HG03439 (cell line): ENCODE data around the gene TNPO2.
A peak's percentile ranks its signal among the peaks of the same experiment; 100 is the strongest.
"Not testable (repeated sequence)": the region's sequence is repeated elsewhere in the genome, so short reads cannot be mapped to it uniquely, and the experiment has no call there.

Experiments used
- ATAC-seq: cut with Tn5 transposase; IDR thresholded peaks from one replicate; pipeline ENCODE4 v1.9.1; 2021; ENCODE audit warnings: mild to moderate bottlenecking, moderate library complexity; ENCODE audit not compliant: unreplicated experiment

Gene TNPO2

DNA sequence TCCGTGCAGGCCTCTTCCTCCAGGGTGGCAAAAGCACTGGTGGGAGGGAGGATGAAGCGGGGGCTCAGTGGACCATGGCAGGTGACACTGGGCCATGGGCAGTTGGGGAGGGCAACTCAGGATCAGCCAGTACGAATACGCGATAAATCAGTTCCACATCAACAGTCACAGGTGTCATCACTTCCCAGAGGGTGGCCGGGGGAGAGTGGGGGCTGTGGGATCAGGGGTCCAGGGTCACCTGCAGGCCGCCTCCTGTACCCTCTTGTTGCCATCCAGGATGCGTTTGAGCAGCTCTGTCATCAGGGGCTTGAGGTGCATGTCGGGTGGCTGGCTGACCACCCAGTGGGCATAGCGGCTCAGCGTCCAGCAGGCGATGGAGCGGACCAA, 17.4 kb downstream of the TNPO2 start:
- no peak for ATAC-seq

DNA sequence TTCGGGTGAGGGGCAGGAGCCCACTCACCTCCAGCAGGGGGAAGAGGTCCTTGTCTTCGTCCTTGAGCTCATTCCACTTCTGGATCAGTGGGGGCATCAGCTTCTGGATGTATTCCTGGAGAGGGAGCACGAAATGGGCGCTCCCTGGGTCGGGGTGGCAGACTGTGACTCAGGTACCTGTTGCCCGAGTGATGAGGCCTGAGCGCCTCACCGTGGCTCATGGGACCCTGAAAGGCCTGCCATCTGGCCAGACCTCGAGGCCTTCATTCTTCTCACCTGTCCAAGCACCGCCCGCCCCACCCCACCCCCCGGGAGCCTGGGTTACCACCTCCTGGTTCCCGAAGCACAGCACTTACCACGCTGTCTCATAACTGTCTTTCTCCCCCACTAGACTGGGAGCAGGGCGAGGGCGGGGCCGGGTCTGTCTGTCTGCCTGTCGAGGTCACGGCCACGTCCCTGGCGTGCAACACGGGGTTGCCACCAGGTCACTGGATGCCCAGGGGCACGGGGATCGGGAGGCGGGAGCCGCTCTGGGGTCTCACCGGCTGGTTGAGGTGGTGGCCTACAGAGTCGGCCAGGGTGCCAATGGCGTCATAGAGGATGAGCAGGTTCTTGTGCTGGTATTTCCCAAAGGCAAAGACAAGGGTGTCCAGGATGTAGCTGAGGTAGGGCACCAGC, 17.9 kb downstream of the TNPO2 start:
- no peak for ATAC-seq

DNA sequence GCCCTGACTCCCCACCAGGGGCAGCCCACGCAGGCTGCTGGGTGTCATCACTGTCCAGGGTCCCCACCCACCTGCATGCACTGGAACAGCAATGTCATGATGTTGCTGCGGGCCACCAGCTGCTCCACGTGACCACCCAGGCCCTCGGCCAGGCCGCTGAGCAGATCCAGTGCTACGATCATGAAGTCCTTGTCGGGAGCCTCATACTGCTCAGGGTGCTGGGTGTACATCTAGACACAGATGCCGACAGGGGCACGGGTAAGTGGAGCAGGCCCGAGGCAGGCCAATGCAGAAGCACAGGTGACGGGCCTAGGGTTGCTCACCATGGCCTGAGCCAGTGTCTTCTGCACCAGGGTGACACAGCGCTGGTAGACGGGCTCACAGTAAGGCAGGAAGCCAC, 18.6 kb downstream of the TNPO2 start:
- ATAC-seq = no peak

DNA sequence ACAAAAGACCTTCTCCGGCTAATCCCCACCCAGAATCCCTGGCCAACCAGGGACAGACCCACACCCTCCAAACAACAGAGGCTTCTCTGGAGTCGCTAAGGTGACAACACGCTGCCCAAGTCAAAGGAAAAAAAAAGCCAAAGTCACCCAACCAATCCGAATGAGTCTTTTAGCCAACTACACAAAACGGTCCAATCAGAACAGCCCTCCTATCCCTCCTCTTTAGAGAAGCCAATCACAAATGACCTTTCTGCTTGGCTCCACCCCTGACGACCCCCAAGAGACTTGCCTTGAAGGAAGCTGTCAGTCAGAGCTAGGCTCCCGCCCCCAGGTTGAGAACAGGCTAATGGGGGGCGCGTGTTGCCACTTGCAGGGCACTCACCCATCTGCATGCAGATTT, 20.7 kb downstream of the TNPO2 start:
- ATAC-seq = no peak

DNA sequence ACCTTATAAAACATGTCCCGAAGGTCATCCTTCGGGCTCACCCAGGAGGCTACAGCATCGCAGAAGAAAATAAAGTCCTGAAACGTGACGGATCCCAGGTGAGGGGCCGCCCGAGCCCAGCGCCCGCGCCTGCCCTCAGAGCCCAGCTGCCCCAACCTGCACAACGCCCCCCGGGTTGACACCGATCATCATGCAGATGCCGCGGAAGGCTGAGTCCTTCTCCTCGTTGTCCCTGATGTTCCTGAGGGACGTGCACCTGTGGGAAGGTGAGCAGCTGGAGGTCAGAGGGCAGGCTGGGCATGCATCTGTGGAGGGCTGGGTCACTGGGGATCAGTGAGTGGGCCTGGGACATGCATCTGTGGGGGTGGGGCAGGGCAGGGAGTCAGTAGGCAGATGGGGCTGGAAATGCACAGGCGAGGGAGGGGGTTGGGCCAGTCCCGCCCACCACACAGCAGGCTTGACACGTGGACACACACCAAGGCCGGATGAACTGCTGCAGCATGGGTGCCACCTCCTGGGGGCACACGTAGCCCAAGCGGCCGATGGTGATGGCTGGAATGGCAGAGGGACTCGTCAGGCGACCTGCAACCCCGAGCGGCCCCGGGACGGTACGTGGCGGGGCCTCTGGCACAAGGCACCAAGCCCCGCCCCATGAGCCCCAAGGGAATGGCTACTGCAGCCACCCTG, 22.0 kb downstream of the TNPO2 start:
- no peak for ATAC-seq

DNA sequence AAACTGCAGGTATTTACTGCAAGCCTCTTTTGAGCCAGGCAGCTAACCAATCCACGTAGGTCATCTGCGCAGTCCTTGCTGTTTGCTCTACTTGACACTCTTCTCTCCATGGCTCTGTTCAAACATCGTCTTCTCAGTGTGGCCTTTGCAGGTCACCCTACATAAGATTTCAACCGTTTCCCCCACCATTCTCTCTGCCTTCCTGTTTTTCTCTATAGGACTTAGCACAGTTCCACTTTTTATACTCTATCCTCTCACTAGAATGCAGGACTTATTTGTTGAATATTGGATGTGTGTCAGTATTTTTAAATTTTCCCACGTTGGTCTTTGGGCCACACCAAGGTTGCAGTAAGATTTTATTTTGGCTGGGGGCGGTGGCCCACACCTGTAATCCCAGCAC, 25.6 kb downstream of the TNPO2 start:
- no peak for ATAC-seq

DNA sequence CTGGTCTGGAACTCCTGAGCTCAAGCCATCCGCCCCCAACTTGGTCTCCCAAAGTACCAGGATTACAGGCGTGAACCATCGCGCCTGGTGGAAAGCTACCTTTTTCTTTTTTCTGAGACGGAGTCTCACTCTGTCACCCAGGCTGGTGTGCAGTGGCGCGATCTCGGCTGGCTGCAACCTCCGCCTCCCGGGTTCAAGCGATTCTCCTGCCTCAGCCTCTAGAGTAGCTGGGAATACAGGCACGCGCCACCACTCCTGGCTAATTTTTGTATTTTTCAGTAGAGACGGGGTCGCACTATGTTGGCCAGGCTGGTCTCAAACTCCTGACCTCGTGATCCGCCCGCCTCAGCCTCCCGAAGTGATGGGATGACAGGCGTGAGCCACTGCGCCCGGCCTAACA, 26.3 kb downstream of the TNPO2 start:
- not testable (repeated sequence) for ATAC-seq

DNA sequence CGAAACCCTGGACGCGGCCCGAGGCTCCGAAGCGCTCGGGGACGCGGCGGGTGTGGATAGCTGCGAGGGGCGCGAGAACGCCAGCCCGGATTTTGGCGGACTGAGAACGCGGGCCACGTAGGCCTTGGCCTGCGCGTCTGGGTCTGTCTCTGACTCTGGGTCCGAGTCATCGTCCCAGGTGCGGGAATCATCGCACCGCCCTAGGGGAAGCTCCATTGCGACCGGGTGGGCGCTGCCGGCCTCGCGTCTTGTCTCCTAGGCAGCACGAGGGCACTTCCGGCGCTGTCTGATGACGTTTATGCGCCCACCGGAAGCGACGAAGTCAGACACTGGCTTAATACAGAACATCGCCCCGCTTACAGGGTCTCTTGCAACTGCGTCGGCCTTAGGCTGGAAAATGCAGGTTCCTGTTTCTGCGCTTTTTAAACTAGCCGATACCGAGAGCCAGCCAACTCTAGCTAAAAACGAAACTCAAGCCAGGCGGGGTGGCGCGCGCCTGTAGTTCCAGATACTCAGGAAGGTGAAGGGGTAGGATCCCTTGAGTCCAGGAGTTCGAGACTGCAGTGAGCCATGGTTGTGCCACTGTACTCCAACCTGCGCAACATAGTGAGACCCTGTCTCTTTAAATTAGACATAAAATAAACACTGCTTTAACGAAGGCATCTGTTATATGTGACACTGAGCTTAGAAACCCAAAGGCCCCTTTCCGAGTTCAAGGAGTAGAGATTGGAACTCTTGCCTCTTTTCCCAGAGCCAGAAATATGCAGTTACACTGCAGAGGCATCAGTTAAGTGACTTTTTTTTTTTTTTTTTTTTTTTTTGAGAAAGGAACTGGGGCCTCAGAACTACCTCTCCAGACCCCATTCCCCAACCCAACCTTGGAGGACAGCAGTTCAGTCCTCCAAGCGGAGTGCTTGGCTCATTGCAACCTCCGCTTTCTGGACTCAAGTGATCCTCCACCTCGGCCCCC, 27.1 kb downstream of the TNPO2 start, which contains the start of gene FBXW9:
Gene FBXW9 (minus strand): TSS at position 266 of the 970 bp plus-strand sequence. CDS start 50 bp downstream, at position 216.
- ATAC-seq = peak; percentile 72

DNA sequence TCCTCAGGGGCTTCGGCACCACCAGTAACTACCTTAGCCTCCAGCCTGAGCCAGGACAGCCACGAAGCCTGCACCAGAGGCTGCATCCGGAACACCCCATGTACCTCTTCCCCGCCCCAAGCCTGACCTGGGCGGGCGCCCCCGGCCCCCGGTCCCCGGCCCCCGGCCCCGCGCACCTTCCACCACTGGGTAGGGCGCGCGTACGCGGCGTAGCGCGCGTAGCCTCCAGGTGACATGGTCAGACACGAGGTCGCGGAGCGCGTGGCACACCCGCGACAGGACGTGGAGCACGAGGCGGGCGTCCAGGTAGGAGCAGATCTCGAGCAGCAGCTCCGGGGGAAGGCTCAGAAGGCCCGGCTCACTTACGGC, 27.8 kb downstream of the TNPO2 start:
- peak; percentile 4 for ATAC-seq

DNA sequence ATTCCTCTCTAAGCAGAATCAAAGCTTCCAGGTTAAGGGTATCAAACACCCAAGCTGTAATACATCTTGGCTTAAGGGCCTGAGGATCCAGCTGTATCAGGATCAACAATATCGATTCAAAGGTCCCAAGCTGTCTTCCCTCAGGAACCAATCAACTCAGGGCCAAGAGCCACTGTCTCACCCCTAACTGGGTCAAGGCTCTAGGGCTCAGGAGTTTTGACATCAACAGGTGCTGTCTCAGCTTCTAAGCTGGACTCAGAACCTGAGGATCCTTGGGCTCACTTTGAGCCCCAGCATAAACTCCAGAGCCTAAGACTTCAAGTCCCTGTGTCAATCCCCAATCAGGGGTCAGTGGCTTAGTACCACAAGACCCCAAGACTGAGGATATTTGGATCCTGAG, 28.2 kb downstream of the TNPO2 start:
- no peak for ATAC-seq

DNA sequence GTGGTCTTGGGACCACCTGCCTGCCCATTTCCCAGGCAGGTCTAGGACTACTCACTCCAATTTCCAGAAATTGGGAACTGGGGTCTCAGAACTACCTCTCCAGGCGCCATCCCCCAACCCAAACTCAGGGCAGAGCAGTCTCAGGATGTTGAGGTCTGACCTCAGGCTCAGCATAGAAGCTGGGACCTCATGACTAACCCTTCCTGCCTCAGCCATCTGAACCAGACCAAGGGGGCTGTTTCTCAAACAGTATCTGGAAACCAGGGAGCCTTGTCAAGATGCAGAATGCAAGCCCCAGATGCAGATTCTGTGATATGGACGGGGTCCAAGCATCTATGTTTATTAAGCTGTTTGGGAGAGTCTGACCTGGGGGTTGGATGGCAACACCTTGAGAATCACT, 28.6 kb downstream of the TNPO2 start:
- no peak for ATAC-seq

DNA sequence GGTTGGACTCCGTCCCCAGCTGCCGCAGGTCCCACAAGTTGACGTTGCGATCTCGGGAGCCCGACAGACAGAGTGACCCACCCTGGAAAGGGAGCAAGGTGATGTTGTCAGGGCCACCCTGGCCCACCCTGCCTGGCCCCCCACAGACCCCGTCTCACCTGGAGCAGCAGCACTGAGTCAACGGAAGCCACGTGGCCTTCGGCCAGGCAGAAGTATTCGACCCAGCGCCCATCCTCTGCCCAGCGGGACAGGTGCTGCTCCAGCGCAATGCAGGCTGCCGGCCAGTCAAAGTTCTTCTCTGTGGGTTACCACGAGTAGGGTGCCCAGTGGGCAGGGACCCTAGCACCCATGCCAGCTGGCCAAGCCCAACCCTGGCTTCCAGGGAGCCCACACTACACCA, 29.1 kb downstream of the TNPO2 start:
- ATAC-seq = no peak

DNA sequence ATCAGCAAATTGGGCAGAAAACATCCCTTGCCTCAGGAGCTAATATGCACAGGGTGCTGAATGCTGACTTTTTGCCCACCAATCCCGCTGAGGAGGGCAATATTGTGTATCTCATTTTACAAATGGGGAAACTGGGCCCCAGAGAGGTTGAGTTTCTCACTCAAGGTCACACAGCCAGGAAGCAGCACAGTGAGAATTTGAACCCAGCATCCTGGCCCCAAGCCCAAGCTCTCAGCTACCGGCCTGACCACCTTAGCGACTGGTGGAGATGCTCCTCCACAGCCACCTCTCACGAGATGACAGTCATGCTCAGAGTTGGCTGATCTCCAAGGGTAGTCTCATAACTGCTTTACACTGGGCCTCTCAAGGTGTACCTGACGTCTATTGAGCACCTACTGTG, 30.8 kb downstream of the TNPO2 start:
- ATAC-seq = no peak

DNA sequence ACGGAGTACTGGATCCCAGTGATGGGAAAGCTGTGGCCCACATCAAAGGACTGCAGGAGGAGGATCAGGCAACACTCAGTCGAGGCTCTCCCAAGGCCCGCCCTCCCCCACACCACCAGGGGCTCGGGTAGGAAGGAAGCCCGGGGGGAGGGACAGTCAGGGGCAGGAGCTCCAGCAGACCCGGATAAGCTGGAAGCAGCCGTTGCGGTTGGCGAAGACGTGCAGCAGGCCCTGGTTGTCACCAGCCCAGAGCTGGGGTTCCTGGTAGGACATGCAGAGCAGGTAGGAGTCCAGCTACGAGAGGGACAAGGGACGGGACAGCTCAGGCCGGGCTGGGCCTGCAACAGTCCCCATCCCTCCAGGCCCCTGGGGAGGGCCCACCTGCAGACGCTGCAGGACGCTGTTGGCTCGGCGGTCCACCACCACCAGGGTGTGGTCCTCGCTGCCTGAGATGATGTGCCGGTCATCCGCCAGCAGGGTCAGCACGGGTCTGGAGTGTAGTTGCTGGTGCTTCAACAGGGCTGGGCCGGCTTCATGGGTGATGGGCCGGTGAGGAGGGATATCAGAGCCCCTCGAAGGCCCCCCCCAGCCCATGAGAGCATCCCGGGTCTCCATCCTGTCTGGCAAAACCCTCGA, 34.0 kb downstream of the TNPO2 start:
- no peak for ATAC-seq

DNA sequence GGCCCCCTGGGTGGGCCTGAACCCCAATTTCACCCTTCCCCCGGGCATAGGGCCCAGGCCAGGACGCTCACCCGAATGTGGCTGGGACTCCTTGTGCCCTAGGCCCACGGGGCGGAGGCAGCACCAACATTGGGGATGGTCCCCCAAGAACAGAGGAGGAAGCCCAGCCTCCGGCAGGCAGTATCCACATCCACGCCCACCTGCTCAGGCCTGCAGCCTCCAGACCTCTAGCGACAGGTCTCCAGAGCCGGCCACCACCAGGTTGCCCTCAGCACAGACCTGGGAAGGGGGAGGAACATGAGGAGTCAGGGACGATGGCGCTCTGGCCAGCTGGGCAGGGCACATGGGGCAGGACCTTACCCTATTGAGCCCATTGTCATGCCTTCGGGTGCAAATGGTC, 34.7 kb downstream of the TNPO2 start:
- ATAC-seq = no peak

DNA sequence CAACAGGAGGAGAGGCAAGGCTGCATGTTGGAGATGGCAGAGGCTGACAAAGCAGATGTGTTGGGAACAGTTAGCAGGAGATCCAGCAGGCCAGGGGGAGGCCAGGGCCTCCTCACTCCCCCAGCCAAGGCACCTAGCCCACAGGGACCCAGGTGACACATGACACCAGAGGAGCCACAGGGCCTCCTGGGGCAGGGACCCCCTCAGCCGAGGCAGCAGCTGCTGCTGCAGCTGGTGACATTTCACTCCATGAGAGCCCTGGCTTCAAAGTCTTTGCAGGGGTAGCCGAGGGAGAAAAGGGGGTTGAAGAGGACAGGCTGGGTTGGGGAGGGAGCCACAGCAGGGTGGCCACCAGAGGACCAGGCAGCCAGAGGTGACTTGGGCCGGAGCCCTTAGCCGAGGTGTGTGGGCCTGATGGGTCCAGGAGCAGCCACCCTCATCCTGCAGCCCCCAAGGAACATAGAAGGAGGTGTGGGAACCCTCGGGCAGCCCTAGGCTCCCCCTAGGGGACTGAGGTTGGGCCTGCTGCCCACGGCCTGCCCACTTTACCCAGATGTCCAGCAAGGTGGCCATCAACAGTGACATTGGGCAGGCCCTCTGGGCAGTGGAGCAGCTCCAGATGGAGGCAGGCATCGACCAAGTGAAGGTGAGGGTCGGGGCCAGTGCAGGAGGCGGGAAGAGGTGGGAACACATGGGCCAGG, 36.1 kb downstream of the TNPO2 start, which contains the start of gene GNG14:
Gene GNG14 (plus strand): TSS at position 503 of the 701 bp plus-strand sequence. CDS start 51 bp downstream, at position 554.
- no peak for ATAC-seq

DNA sequence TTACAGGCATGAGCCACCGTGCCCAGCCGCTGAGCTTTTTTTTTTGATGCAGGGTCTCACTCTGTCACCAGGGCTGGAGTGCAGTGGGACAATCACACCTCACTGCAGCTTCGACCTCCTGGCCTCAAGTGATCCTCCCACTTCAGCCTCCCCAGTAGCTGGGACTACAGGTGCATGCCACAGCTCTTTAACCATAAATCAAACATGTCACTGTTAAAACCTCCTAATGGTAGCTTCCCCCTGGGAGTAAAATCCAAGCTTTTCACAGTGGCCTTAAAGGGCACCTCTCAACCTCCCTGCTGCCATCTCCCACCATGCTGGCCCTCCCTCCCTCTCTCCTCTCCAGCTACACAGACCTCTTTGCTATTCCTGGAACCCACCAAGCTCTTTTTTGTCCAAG, 37.9 kb downstream of the TNPO2 start:
- no peak for ATAC-seq

DNA sequence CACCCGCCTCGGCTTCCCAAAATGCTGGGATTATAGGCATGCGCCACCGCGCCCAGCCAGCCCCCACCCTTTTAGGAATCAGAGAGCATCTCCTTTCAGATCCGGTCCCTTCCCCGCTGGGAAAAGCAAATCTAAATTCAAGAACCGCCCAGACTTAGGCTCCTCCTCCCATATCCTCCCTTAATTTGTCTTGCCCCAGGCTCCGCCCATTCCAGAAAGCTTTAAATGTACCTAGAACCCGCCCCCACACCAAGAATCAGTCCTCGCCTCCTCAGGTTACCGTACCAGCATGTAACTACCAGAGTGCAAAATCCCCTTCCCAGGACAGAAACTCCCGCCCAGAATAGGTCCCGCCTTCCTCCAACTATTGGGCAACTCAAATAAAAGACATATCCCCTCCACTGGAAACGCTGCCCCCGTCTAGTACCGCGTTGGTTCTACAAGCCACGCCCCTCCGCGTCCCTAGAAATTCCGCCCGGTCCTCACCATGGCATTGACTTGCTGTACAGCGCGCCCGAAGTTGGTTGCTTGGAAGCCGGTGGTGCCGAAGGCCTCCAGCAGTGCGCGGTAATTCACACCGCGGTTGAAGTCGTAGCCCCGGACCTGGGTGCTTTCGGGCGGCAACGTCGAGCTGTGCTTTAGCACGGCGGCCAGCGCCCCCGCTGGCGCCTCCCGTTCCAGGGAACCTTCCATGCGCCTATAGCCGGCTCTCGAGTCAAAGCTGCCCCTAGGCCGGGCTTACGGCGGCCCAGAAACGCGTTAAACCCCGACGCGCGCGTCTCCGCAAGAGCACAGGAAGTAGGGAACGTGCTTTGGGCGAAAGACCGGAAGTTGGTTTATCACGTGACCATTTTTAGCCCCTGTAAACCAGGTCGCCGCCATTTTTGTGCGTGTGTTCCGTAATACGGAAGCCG, 42.4 kb downstream of the TNPO2 start, which contains the start of gene DHPS:
Gene DHPS (minus strand): TSS at position 807 of the 914 bp plus-strand sequence. CDS start 114 bp downstream, at position 693.
- peak; percentile 77 for ATAC-seq

DNA sequence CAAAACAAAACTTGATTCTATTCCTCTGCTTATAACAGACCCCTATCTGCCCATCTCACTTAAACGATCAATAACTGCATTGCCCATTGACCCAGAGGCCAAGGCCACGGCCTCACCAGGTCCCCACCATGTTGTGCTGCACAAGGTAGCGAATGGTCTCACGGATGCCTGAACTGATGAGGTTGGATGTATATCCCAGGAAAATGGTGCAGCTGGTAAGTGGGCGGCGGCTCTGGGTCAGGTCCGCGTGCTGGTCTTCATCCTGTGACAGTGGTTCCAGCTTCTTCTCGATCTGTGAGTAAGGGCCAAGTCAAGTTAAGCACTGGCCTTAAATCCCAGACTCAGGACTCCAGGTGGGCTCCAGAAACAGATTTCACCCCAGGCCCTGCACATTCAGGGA, 43.7 kb downstream of the TNPO2 start:
- no peak for ATAC-seq
